H9 (cell line): ENCODE data around the gene POLR3F. TPM values are rescaled to one million over a fixed set of nuclear protein-coding genes. Genes with fewer than 3 reads are reported as not detected.

Source experiments
- DNase-seq: peaks from one replicate; pipeline ENCODE4 v3.0.0-alpha.2; 2017
- H2AFZ ChIP-seq: one replicate; pipeline ENCODE4 v1.6.1; 2013; ENCODE audit warnings: mild to moderate bottlenecking, low read length, control low read depth, moderate library complexity
- H2AK5ac ChIP-seq: 2 replicates; pipeline ENCODE4 v1.6.1; 2013; ENCODE audit warnings: low read length, control low read depth, mixed read lengths; ENCODE audit not compliant: insufficient read length
- H2BK120ac ChIP-seq: one replicate; pipeline ENCODE4 v1.6.1; 2013; ENCODE audit warnings: low read depth, mild to moderate bottlenecking, low read length, control low read depth, inconsistent platforms; ENCODE audit not compliant: poor library complexity, severe bottlenecking
- H2BK12ac ChIP-seq: 2 replicates; pipeline ENCODE4 v1.6.1; 2013; ENCODE audit warnings: low read length, control low read depth, mixed read lengths, low read depth; ENCODE audit not compliant: insufficient read length
- H2BK15ac ChIP-seq: 2 replicates; pipeline ENCODE4 v1.6.1; 2013; ENCODE audit warnings: low read depth, low read length, control low read depth
- H2BK20ac ChIP-seq: one replicate; pipeline ENCODE4 v1.6.1; 2013; ENCODE audit warnings: low read depth, mild to moderate bottlenecking, low read length, control low read depth, inconsistent platforms; ENCODE audit not compliant: poor library complexity, severe bottlenecking
- H2BK5ac ChIP-seq: 2 replicates; pipeline ENCODE4 v1.6.1; 2013; ENCODE audit warnings: low read length, control low read depth, mixed read lengths; ENCODE audit not compliant: insufficient read length
- H3K14ac ChIP-seq: 2 replicates; pipeline ENCODE4 v1.6.1; 2013; ENCODE audit warnings: low read length, control low read depth; ENCODE audit not compliant: insufficient read depth
- H3K18ac ChIP-seq: 2 replicates; pipeline ENCODE4 v1.6.1; 2013; ENCODE audit warnings: low read depth, mild to moderate bottlenecking, mixed read lengths, low read length, control low read depth; ENCODE audit not compliant: insufficient read length
- H3K23ac ChIP-seq: 2 replicates; pipeline ENCODE4 v1.6.1; 2013; ENCODE audit warnings: low read length, control low read depth, mixed read lengths, low read depth; ENCODE audit not compliant: insufficient read length
- H3K23me2 ChIP-seq: 2 replicates; pipeline ENCODE4 v1.6.1; 2013; ENCODE audit warnings: low read depth, mild to moderate bottlenecking, mixed read lengths, low read length, control low read depth; ENCODE audit not compliant: insufficient read length, poor library complexity, severe bottlenecking
- H3K27ac ChIP-seq: 2 replicates; pipeline ENCODE4 v1.5.1; 2013; ENCODE audit warnings: low read length, control low read depth, mixed read lengths, low read depth; ENCODE audit not compliant: insufficient read length
- H3K27me3 ChIP-seq: 2 replicates; pipeline ENCODE4 v1.6.1; 2013; ENCODE audit warnings: low read length, control low read depth, inconsistent platforms; ENCODE audit not compliant: insufficient read depth
- H3K4ac ChIP-seq: 2 replicates; pipeline ENCODE4 v1.6.1; 2013; ENCODE audit warnings: low read depth, mild to moderate bottlenecking, control low read depth, inconsistent platforms, low read length, moderate library complexity
- H3K4me1 ChIP-seq: 2 replicates; pipeline ENCODE4 v1.6.1; 2013; ENCODE audit warnings: low read length, control low read depth, inconsistent platforms; ENCODE audit not compliant: insufficient read depth
- H3K4me2 ChIP-seq: 2 replicates; pipeline ENCODE4 v1.6.1; 2013; ENCODE audit warnings: low read length, control low read depth, mixed read lengths; ENCODE audit not compliant: insufficient read length, insufficient read depth
- H3K56ac ChIP-seq: 2 replicates; pipeline ENCODE4 v1.6.1; 2013; ENCODE audit warnings: low read depth, mild to moderate bottlenecking, mixed read lengths, low read length, control low read depth; ENCODE audit not compliant: insufficient read length
- H3K79me1 ChIP-seq: 2 replicates; pipeline ENCODE4 v1.6.1; 2013; ENCODE audit warnings: low read depth, mild to moderate bottlenecking, moderate library complexity, low read length, control low read depth, inconsistent platforms; ENCODE audit not compliant: insufficient read depth, poor library complexity, severe bottlenecking
- H3K79me2 ChIP-seq: 2 replicates; pipeline ENCODE4 v1.6.1; 2013; ENCODE audit warnings: low read length, control low read depth, inconsistent platforms; ENCODE audit not compliant: insufficient read depth
- H3K9ac ChIP-seq: 2 replicates; pipeline ENCODE4 v1.6.1; 2013; ENCODE audit warnings: low read length, control low read depth, mixed read lengths; ENCODE audit not compliant: insufficient read length; ENCODE audit errors: extremely low read depth
- H3K9me3 ChIP-seq: one replicate; pipeline ENCODE4 v1.6.1; 2013; ENCODE audit warnings: low read depth, low read length, inconsistent platforms; ENCODE audit not compliant: control insufficient read depth
- H3T11ph ChIP-seq: one replicate; pipeline ENCODE4 v1.6.1; 2013; ENCODE audit warnings: mild to moderate bottlenecking, low read length, control low read depth, inconsistent platforms
- H4K20me1 ChIP-seq: one replicate; pipeline ENCODE4 v1.6.1; 2013; ENCODE audit not compliant: control insufficient read depth, insufficient read length, insufficient read depth
- H4K5ac ChIP-seq: 2 replicates; pipeline ENCODE4 v1.6.1; 2013; ENCODE audit warnings: low read depth, mild to moderate bottlenecking, mixed read lengths, low read length, control low read depth; ENCODE audit not compliant: insufficient read length
- H4K8ac ChIP-seq: replicated peaks from 2 replicates; pipeline ENCODE4 v1.6.1; 2013; ENCODE audit warnings: low read length, control low read depth, mixed read lengths, low read depth; ENCODE audit not compliant: insufficient read length
- H4K91ac ChIP-seq: 2 replicates; pipeline ENCODE4 v1.6.1; 2013; ENCODE audit warnings: low read depth, mild to moderate bottlenecking, moderate library complexity, mixed read lengths, low read length, control low read depth; ENCODE audit not compliant: insufficient read length
- H3K27ac Mint-ChIP-seq, 3 experiments: 2 replicates in 2 of 3; 3 replicates in 1 of 3; pipeline ENCODE4 v1.8.0; 2020 to 2021; ENCODE audit warnings: mixed read lengths in 3 of 3, mild to moderate bottlenecking in 1 of 3, moderate library complexity in 1 of 3
- H3K27me3 Mint-ChIP-seq: 2 replicates; pipeline ENCODE4 v1.8.0; 2021; ENCODE audit warnings: low read depth, mild to moderate bottlenecking, moderate library complexity, mixed read lengths
- H3K36me3 Mint-ChIP-seq, 3 experiments: 2 replicates in 2 of 3; 3 replicates in 1 of 3; pipeline ENCODE4 v1.8.0; 2020 to 2021; ENCODE audit warnings: low read depth in 3 of 3, mixed read lengths in 3 of 3; ENCODE audit not compliant: insufficient read depth in 1 of 3
- H3K4me1 Mint-ChIP-seq, 2 experiments: 2 replicates each; pipeline ENCODE4 v1.8.0; 2020; ENCODE audit warnings: mixed read lengths in 2 of 2
- H3K4me3 Mint-ChIP-seq, 2 experiments: 2 replicates in 1 of 2; 3 replicates in 1 of 2; pipeline ENCODE4 v1.8.0; 2020 to 2021; ENCODE audit warnings: mild to moderate bottlenecking in 2 of 2, mixed read lengths in 2 of 2, moderate library complexity in 1 of 2
- H3K9me3 Mint-ChIP-seq, 2 experiments: 2 replicates in 1 of 2; 3 replicates in 1 of 2; pipeline ENCODE4 v1.8.0; 2020; ENCODE audit warnings: mild to moderate bottlenecking in 2 of 2, mixed read lengths in 2 of 2, moderate library complexity in 1 of 2
- CTCF ChIP-seq: fragments of 200-600 bp; sonication (generic); conservative IDR thresholded peaks from 3 replicates; pipeline ENCODE4 v1.8.0; 2021; ENCODE audit warnings: antibody characterized with exemption, mild to moderate bottlenecking
- WGBS: extraction: QIAGEN DNeasy Blood & Tissue Kit; methylation state at CpG from one replicate; pipeline ENCODE4 v1.1.7; 2013; ENCODE audit warnings: missing lambda C conversion rate, low lambda C conversion rate, mixed read lengths; ENCODE audit not compliant: insufficient read length; ENCODE audit errors: extremely low coverage; 5-methylcytosine and 5-hydroxymethylcytosine counted together
- long read RNA-seq: library from polyadenylated mRNA; unstranded; transcript quantifications from one replicate; pipeline ENCODE4 v2.0.0, GENCODE V29; 2020
- total RNA-seq: library from RNA; stranded (reverse); gene quantifications from 2 replicates; pipeline ENCODE4 v1.2.1, GENCODE V29; 2021

Gene POLR3F, protein sequence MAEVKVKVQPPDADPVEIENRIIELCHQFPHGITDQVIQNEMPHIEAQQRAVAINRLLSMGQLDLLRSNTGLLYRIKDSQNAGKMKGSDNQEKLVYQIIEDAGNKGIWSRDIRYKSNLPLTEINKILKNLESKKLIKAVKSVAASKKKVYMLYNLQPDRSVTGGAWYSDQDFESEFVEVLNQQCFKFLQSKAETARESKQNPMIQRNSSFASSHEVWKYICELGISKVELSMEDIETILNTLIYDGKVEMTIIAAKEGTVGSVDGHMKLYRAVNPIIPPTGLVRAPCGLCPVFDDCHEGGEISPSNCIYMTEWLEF
- 16.1 and 17.6 TPM in 2 replicates for total RNA-seq
- long read RNA-seq, transcript POLR3F-201 (9 exons, 2,416 nt), result major isoform, 117 of 145 reads
- long read RNA-seq, partial matches to known transcripts, result 5 of 145 reads
- long read RNA-seq, other reads (novel, unspliced or antisense), result 20 of 145 reads

GRCh38 chr20:18466894-18467730 is at the start of gene POLR3F, which contains the start of gene DZANK1:
TSS of gene POLR3F (plus strand) at chr20:18467390. CDS start at chr20:18467507, 117 bp downstream.
TSS of gene DZANK1 (minus strand) at chr20:18467030. CDS start at chr20:18465358, 1,672 bp downstream.
- H3K4me1 ChIP-seq, result no peaks in the 10 kb centered on the region
- no peak within 1 kb of the TSS for H2BK20ac ChIP-seq
- H3K79me1 ChIP-seq, result peaks cover 4% of the 10 kb centered on the region
- H3K27me3 ChIP-seq, result no peaks in the 10 kb centered on the region
- H2AK5ac ChIP-seq, result no peak within 1 kb of the TSS
- no peak within 1 kb of the TSS for H2BK12ac ChIP-seq
- peak within 1 kb of the TSS; percentile 83 for H3K27ac ChIP-seq
- H3K27ac Mint-ChIP-seq, result peak within 1 kb of the TSS; percentile 100
- H3K9me3 Mint-ChIP-seq, result no peaks in the 10 kb centered on the region
- peak within 1 kb of the TSS; percentile 99 for H3K18ac ChIP-seq
- H3K4ac ChIP-seq, result no peak within 1 kb of the TSS
- H3K23me2 ChIP-seq, result peaks cover 11% of the 10 kb centered on the region
- H3K9me3 ChIP-seq, result no peaks in the 10 kb centered on the region
- no peak within 1 kb of the TSS for H3K23ac ChIP-seq
- peak within 1 kb of the TSS; percentile 100 for H3K4me2 ChIP-seq
- H4K8ac ChIP-seq, result peak within 1 kb of the TSS; percentile 89
- TF ChIP-seq CTCF, result no peak
- peak within 1 kb of the TSS; percentile 94 for H2BK5ac ChIP-seq
- no peak within 1 kb of the TSS for H2BK120ac ChIP-seq
- peak within 1 kb of the TSS; percentile 92 for H4K5ac ChIP-seq
- peak within 1 kb of the TSS; percentile 60 for H2AFZ ChIP-seq
- H3K56ac ChIP-seq, result peak within 1 kb of the TSS; percentile 28
- H3K4me3 Mint-ChIP-seq, result peak within 1 kb of the TSS; percentile 98 to 99
- peaks cover 10 to 13% of the 10 kb centered on the region in 2 experiments for H3K4me1 Mint-ChIP-seq
- peak; percentile 97 for DNase-seq
- peak within 1 kb of the TSS; percentile 93 for H3K14ac ChIP-seq
- peaks cover 9% of the 10 kb centered on the region for H3K79me2 ChIP-seq
- WGBS, result no CpG with 5 or more reads among the region's 57 CpGs
- peaks cover 0 to 7% (median 5%) of the 10 kb centered on the region in 3 experiments; a peak in 3 of 7 replicates for H3K36me3 Mint-ChIP-seq
- H2BK15ac ChIP-seq, result no peak within 1 kb of the TSS
- no peaks in the 10 kb centered on the region for H4K20me1 ChIP-seq
- no peak within 1 kb of the TSS for H4K91ac ChIP-seq
- H3K9ac ChIP-seq, result peak within 1 kb of the TSS; percentile 92
- no peak within 1 kb of the TSS for H3T11ph ChIP-seq
- no peaks in the 10 kb centered on the region for H3K27me3 Mint-ChIP-seq
